MCF 10A (cell line): ENCODE measurements around the gene PYURF. TPM values are rescaled to one million over a fixed set of nuclear protein-coding genes. Genes with fewer than 3 reads are reported as not detected.
A peak's percentile ranks its signal among the peaks of the same experiment; 100 is the strongest.

Experiments used
- BruUV-seq: library from RNA; stranded (reverse); fragments of 400-500 nt; replicated peaks from 2 replicates; lab custom pipeline; 2021; lab: Mats Ljungman, UMichigan
- CTCF ChIA-PET: fragments of 300-600 bp; sonication (Branson Sonifier 250); formaldehyde crosslinking; extraction: SDS; loops from one replicate; lab custom pipeline; 2021; ENCODE audit warnings: antibody characterized with exemption, inconsistent platforms; lab: Yijun Ruan, JAX
- POLR2A ChIA-PET: fragments of 300-600, 350-650 bp; sonication (Branson Sonifier 250); formaldehyde crosslinking; extraction: SDS; loops from one replicate; lab custom pipeline; 2020; ENCODE audit warnings: antibody characterized with exemption, inconsistent platforms; lab: Yijun Ruan, JAX
- DNase-seq: peaks from one replicate; pipeline ENCODE4 v3.0.0-alpha.2; 2018; ENCODE audit not compliant: unreplicated experiment
- H3K27ac Mint-ChIP-seq: one replicate; pipeline ENCODE4 v1.8.0; 2022; ENCODE audit warnings: mild to moderate bottlenecking, low read depth, mixed read lengths; ENCODE audit not compliant: unreplicated experiment
- H3K27me3 Mint-ChIP-seq: one replicate; pipeline ENCODE4 v1.8.0; 2022; ENCODE audit warnings: mixed read lengths; ENCODE audit not compliant: insufficient read depth, unreplicated experiment
- H3K36me3 Mint-ChIP-seq: one replicate; pipeline ENCODE4 v1.8.0; 2022; ENCODE audit warnings: mild to moderate bottlenecking, moderate library complexity, mixed read lengths; ENCODE audit not compliant: insufficient read depth, unreplicated experiment
- H3K4me1 Mint-ChIP-seq: one replicate; pipeline ENCODE4 v1.8.0; 2022; ENCODE audit warnings: mixed read lengths; ENCODE audit not compliant: insufficient read depth, unreplicated experiment
- H3K4me3 Mint-ChIP-seq: one replicate; pipeline ENCODE4 v1.8.0; 2022; ENCODE audit warnings: mild to moderate bottlenecking, moderate library complexity, mixed read lengths; ENCODE audit not compliant: unreplicated experiment
- H3K9me3 Mint-ChIP-seq: one replicate; pipeline ENCODE4 v1.8.0; 2022; ENCODE audit warnings: mixed read lengths; ENCODE audit not compliant: unreplicated experiment
- CTCF ChIP-seq: fragments of 200-600 bp; IDR thresholded peaks from one replicate; pipeline ENCODE4 v1.8.0; 2022; ENCODE audit warnings: antibody characterized with exemption, mild to moderate bottlenecking; ENCODE audit not compliant: unreplicated experiment
- intact Hi-C: fragments of 100-400 bp; cut with micrococcal nuclease; formaldehyde crosslinking; loops from 2 replicates; pipeline ENCODE4 v1.14.1; 2022
- total RNA-seq: library from RNA; stranded (reverse); gene quantifications from 2 replicates; pipeline ENCODE4 v1.2.3, GENCODE V29; 2022

The PYURF gene
- total RNA-seq, 1 experiment from 2014 or later: 80.9 TPM

- ChIA-PET CTCF (interaction anchor here (0.7 to 6.2 kb wide), 2 partner anchors 125 to 278 kb away, joined by 3 to 37 read pairs; no protein-coding TSS in a partner anchor), POLR2A (interaction anchor here (1.4 to 3.0 kb wide), 4 partner anchors 10 to 127 kb away, joined by 4 to 15 read pairs (median 6); partner anchors contain the start of gene PYURF)
- H3K9me3 Mint-ChIP-seq: no peaks in the 10 kb centered on the region
- no peak overlapping the region for H3K4me3 Mint-ChIP-seq
- H3K27ac Mint-ChIP-seq: no peak overlapping the region
- peaks cover 7% of the 10 kb centered on the region for H3K4me1 Mint-ChIP-seq
- peak; percentile 61 for DNase-seq
- no TSS peak for BruUV-seq
- H3K27me3 Mint-ChIP-seq: no peaks in the 10 kb centered on the region
- H3K36me3 Mint-ChIP-seq: no peaks in the 10 kb centered on the region
- intact Hi-C loops: loop anchor here (2.0 kb wide), 1 partner anchor 59 kb away; the partner anchor contains the start of gene HERC3
- TF ChIP-seq CTCF: no peak
Measured at GRCh38 chr4:88533937-88534750, 10.6 kb upstream of the PYURF start.

- Mint-ChIP-seq H3K9me3 (no peaks in the 10 kb centered on the region), H3K27ac (no peak overlapping the region), H3K36me3 (no peaks in the 10 kb centered on the region), H3K27me3 (no peaks in the 10 kb centered on the region), H3K4me3 (no peak overlapping the region), H3K4me1 (peaks cover 7% of the 10 kb centered on the region)
- POLR2A ChIA-PET: interaction anchor here (0.6 to 3.0 kb wide), 5 partner anchors 9 to 524 kb away, joined by 4 to 15 read pairs (median 4); partner anchors contain the start of gene PYURF
- DNase-seq: no peak
- intact Hi-C loops: no loop called here
- no TSS peak for BruUV-seq
- CTCF ChIA-PET: interaction anchor here (1.0 to 6.2 kb wide), 2 partner anchors 126 to 137 kb away, joined by 4 to 37 read pairs; no protein-coding TSS in a partner anchor
- no peak for TF ChIP-seq CTCF
Measured at GRCh38 chr4:88533088-88533790, 9.7 kb upstream of the PYURF start.

GRCh38 chr4:88531549-88531948 is 8.0 kb upstream of the PYURF start:
- no peak for TF ChIP-seq CTCF
- no peaks in the 10 kb centered on the region for H3K9me3 Mint-ChIP-seq
- CTCF ChIA-PET: interaction anchor here (0.6 to 6.2 kb wide), 11 partner anchors 9 to 498 kb away, joined by 3 to 37 read pairs (median 4); no protein-coding TSS in a partner anchor
- intact Hi-C loops: no loop called here
- BruUV-seq: no TSS peak
- POLR2A ChIA-PET: interaction anchor here (1.6 to 3.0 kb wide), 2 partner anchors 8 to 79 kb away, joined by 3 to 15 read pairs; partner anchors contain the start of gene PYURF
- no peaks in the 10 kb centered on the region for H3K27me3 Mint-ChIP-seq
- H3K4me1 Mint-ChIP-seq: peaks cover 7% of the 10 kb centered on the region
- H3K27ac Mint-ChIP-seq: no peak overlapping the region
- DNase-seq: no peak
- H3K36me3 Mint-ChIP-seq: no peaks in the 10 kb centered on the region
- H3K4me3 Mint-ChIP-seq: no peak overlapping the region
